Neural cell (in vitro differentiated cells): Measurements from ENCODE around the gene EML6. TPM values are rescaled to one million over a fixed set of nuclear protein-coding genes. Genes with fewer than 3 reads are reported as not detected.

Source experiments
- H2AFZ ChIP-seq: fragments of 200-600, 300-800 bp; sonication (generic), shearing (Covaris generic); 2 replicates; pipeline ENCODE4 v1.6.0; 2014; ENCODE audit warnings: low read depth, mild to moderate bottlenecking, antibody characterized with exemption, low read length, moderate library complexity
- H3F3A ChIP-seq: fragments of 200-600 bp; shearing (Covaris generic); 2 replicates; pipeline ENCODE4 v1.6.1; 2016; ENCODE audit warnings: mild to moderate bottlenecking, moderate library complexity, mixed read lengths, antibody characterized with exemption, low read length; ENCODE audit not compliant: insufficient read depth, poor library complexity, severe bottlenecking
- H3K27ac ChIP-seq: fragments of 200-600, 300-800 bp; sonication (generic), shearing (Covaris generic); 2 replicates; pipeline ENCODE4 v1.5.1; 2014; ENCODE audit warnings: mild to moderate bottlenecking, low read length, moderate library complexity
- H3K27me3 ChIP-seq: fragments of 300-800, 200-600 bp; sonication (generic), shearing (Covaris generic); 2 replicates; pipeline ENCODE4 v1.6.0; 2014; ENCODE audit warnings: mild to moderate bottlenecking, low read depth, low read length, moderate library complexity; ENCODE audit not compliant: insufficient read depth
- H3K36me3 ChIP-seq: fragments of 300-800, 200-600 bp; sonication (generic), shearing (Covaris generic); 2 replicates; pipeline ENCODE4 v1.5.1; 2014; ENCODE audit warnings: mild to moderate bottlenecking, antibody characterized with exemption, low read length, moderate library complexity; ENCODE audit not compliant: insufficient read depth
- H3K4me2 ChIP-seq: fragments of 300-800, 200-600 bp; sonication (generic), shearing (Covaris generic); 2 replicates; pipeline ENCODE4 v1.6.0; 2014; ENCODE audit warnings: mild to moderate bottlenecking, low read length
- H3K4me3 ChIP-seq: fragments of 300-800, 200-600 bp; sonication (generic), shearing (Covaris generic); 2 replicates; pipeline ENCODE4 v1.5.1; 2014; ENCODE audit warnings: mild to moderate bottlenecking, low read length, moderate library complexity
- H3K79me2 ChIP-seq: fragments of 200-600 bp; shearing (Covaris generic); replicated peaks from 2 replicates; pipeline ENCODE4 v1.6.0; 2014; ENCODE audit warnings: mild to moderate bottlenecking, low read length, moderate library complexity; ENCODE audit not compliant: insufficient read depth
- H3K9ac ChIP-seq: fragments of 300-800, 200-600 bp; sonication (generic), shearing (Covaris generic); 2 replicates; pipeline ENCODE4 v1.6.1; 2016; ENCODE audit warnings: mild to moderate bottlenecking, low read length, mixed read lengths
- H3K9me2 ChIP-seq: fragments of 200-600 bp; shearing (Covaris generic); 2 replicates; pipeline ENCODE4 v1.6.1; 2016; ENCODE audit warnings: mild to moderate bottlenecking, low read length, mixed read lengths; ENCODE audit not compliant: insufficient read depth
- H3K9me3 ChIP-seq: fragments of 200-600, 300-800 bp; sonication (generic), shearing (Covaris generic); 2 replicates; pipeline ENCODE4 v1.6.1; 2016; ENCODE audit warnings: mild to moderate bottlenecking, mixed run types, low read length, moderate library complexity, mixed read lengths
- H4K20me1 ChIP-seq: fragments of 200-600 bp; shearing (Covaris generic); 2 replicates; pipeline ENCODE4 v1.6.1; 2016; ENCODE audit warnings: mild to moderate bottlenecking, mixed run types; ENCODE audit not compliant: insufficient read depth
- EP300 ChIP-seq: fragments of 450-650 bp; conservative IDR thresholded peaks from 2 replicates; pipeline ENCODE4 v1.6.1; 2014; ENCODE audit warnings: antibody characterized with exemption, mild to moderate bottlenecking, moderate library complexity; ENCODE audit not compliant: poor library complexity, severe bottlenecking
- EZH2 ChIP-seq: fragments of 200-600, 300-800 bp; shearing (Covaris generic), sonication (generic); IDR thresholded peaks from 2 replicates; pipeline ENCODE4 v1.6.1; 2014; ENCODE audit warnings: antibody characterized with exemption, low read length, borderline replicate concordance, mild to moderate bottlenecking; ENCODE audit not compliant: insufficient read depth, poor library complexity, severe bottlenecking
- MXI1 ChIP-seq: fragments of 450-650 bp; conservative IDR thresholded peaks from 2 replicates; pipeline ENCODE4 v1.6.1; 2014; ENCODE audit warnings: antibody characterized with exemption, mild to moderate bottlenecking; ENCODE audit not compliant: poor library complexity, severe bottlenecking
- POLR2AphosphoS5 ChIP-seq: IDR thresholded peaks from 2 replicates; pipeline ENCODE4 v1.6.1; 2012
- RAD21 ChIP-seq: fragments of 450-650 bp; conservative IDR thresholded peaks from 2 replicates; pipeline ENCODE4 v1.6.1; 2014; ENCODE audit warnings: antibody characterized with exemption, mild to moderate bottlenecking, moderate library complexity
- REST ChIP-seq: IDR thresholded peaks from 2 replicates; pipeline ENCODE4 v1.6.1; 2012; ENCODE audit warnings: borderline replicate concordance
- SMC3 ChIP-seq: fragments of 450-650 bp; conservative IDR thresholded peaks from 2 replicates; pipeline ENCODE4 v1.6.1; 2014; ENCODE audit warnings: antibody characterized with exemption, mild to moderate bottlenecking, moderate library complexity; ENCODE audit not compliant: poor library complexity
- TAF1 ChIP-seq: IDR thresholded peaks from 2 replicates; pipeline ENCODE4 v1.6.1; 2012; ENCODE audit warnings: low read depth
- polyA plus RNA-seq: library from polyadenylated mRNA; depleted of rRNA; stranded (reverse); fragments of >200 nt; gene quantifications from 2 replicates; pipeline ENCODE4 v1.2.3, GENCODE V29; 2014
- TF ChIP-seq, protein P1 (sequence below): fragments of 450-650 bp; IDR thresholded peaks from 2 replicates; pipeline ENCODE4 v1.5.1; 2014; ENCODE audit warnings: antibody characterized with exemption, mild to moderate bottlenecking, moderate library complexity; ENCODE audit not compliant: poor library complexity, severe bottlenecking

Gene EML6
- polyA plus RNA-seq, 1 donor from 2014 or later, result 13.4 TPM

DNA sequence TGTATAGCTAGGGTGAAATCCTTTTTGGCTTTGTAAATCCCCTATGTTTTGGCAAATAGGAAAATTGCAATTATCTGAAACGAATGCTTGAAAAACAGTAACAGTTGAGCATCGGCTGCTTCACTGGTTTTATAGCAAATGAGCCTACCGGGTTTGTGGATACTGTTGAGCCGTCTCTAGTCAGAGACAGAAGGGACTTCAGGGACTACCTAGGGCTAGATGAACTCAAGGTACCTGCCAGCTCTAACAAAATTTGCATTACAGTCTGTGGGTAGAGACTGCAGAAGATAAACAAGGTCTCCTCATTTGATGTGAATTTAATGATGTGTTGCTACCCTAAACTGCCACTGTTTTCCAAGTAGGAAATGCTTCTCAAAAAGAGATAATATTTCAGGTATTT lies 101.1 kb downstream of the EML6 start:
- H3F3A ChIP-seq, result no peaks in the 10 kb centered on the region
- no peaks in the 10 kb centered on the region for H3K79me2 ChIP-seq
- H3K9me3 ChIP-seq, result no peaks in the 10 kb centered on the region
- no peak overlapping the region for H3K9ac ChIP-seq
- H3K27ac ChIP-seq, result no peak overlapping the region
- no peak overlapping the region for H2AFZ ChIP-seq
- H4K20me1 ChIP-seq, result no peaks in the 10 kb centered on the region
- no peaks in the 10 kb centered on the region for H3K9me2 ChIP-seq
- H3K36me3 ChIP-seq, result no peaks in the 10 kb centered on the region
- TF ChIP-seq REST (no peak), TAF1 (no peak), EZH2 (no peak), MXI1 (no peak), POLR2AphosphoS5 (no peak), EP300 (no peak)
- TF ChIP-seq, protein P1, sequence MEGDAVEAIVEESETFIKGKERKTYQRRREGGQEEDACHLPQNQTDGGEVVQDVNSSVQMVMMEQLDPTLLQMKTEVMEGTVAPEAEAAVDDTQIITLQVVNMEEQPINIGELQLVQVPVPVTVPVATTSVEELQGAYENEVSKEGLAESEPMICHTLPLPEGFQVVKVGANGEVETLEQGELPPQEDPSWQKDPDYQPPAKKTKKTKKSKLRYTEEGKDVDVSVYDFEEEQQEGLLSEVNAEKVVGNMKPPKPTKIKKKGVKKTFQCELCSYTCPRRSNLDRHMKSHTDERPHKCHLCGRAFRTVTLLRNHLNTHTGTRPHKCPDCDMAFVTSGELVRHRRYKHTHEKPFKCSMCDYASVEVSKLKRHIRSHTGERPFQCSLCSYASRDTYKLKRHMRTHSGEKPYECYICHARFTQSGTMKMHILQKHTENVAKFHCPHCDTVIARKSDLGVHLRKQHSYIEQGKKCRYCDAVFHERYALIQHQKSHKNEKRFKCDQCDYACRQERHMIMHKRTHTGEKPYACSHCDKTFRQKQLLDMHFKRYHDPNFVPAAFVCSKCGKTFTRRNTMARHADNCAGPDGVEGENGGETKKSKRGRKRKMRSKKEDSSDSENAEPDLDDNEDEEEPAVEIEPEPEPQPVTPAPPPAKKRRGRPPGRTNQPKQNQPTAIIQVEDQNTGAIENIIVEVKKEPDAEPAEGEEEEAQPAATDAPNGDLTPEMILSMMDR, result no peak
- no peaks in the 10 kb centered on the region for H3K27me3 ChIP-seq
- H3K4me3 ChIP-seq, result no peak overlapping the region
- H3K4me2 ChIP-seq, result no peak overlapping the region

DNA sequence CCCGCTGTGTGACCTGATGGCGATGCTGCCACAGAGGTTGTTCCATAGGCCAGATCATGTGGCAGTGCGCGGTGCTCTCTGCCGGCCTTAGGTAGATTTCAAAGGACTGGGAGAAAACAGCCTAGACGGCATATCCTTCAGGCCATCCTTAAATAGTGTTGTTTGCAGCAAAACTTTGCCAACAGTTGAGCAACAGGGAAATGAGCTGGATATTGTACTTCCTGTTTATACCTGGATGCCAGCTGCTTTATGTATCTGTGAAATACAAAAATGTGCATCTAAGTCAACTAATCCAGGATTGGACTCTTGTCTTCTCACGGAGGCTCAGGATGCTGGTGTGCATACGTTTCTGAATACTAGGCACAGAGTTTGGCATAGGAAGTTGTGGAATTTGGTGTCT lies 107.1 kb downstream of the EML6 start:
- Histone ChIP-seq H3K9me3 (no peaks in the 10 kb centered on the region), H3F3A (no peaks in the 10 kb centered on the region), H3K9me2 (no peaks in the 10 kb centered on the region), H3K36me3 (no peaks in the 10 kb centered on the region), H3K27me3 (no peaks in the 10 kb centered on the region), H3K9ac (no peak overlapping the region), H3K4me3 (no peak overlapping the region), H2AFZ (no peak overlapping the region), H4K20me1 (no peaks in the 10 kb centered on the region), H3K27ac (no peak overlapping the region), H3K79me2 (no peaks in the 10 kb centered on the region), H3K4me2 (no peak overlapping the region)
- TF ChIP-seq MXI1, result no peak
- TF ChIP-seq TAF1, result no peak
- no peak for TF ChIP-seq RAD21
- no peak for TF ChIP-seq REST
- TF ChIP-seq SMC3, result no peak
- no peak for TF ChIP-seq EZH2
- no peak for TF ChIP-seq POLR2AphosphoS5
